K562 (cell line): ENCODE measurements around the gene ITPR3. TPM values are rescaled to one million over a fixed set of nuclear protein-coding genes. Genes with fewer than 3 reads are reported as not detected.

ENCODE experiments used
- BDP1 ChIP-seq: IDR thresholded peaks from 3 replicates; pipeline ENCODE4 v1.6.1; 2011; ENCODE audit not compliant: insufficient read length, insufficient read depth
- BRD4 ChIP-seq: fragments of 200-600 bp; sonication (generic); IDR thresholded peaks from 2 replicates; pipeline ENCODE4 v1.6.1; 2017; ENCODE audit warnings: inconsistent platforms
- CBFB ChIP-seq: sonication (generic); formaldehyde crosslinking; IDR thresholded peaks from 2 replicates; pipeline ENCODE4 v1.4.0; 2020; ENCODE audit warnings: mild to moderate bottlenecking, missing genetic modification reagents
- COPS2 ChIP-seq: fragments of 450-650 bp; conservative IDR thresholded peaks from 2 replicates; pipeline ENCODE4 v1.6.1; 2016; ENCODE audit warnings: mild to moderate bottlenecking, moderate library complexity
- EP400 ChIP-seq: fragments of 450-650 bp; IDR thresholded peaks from 2 replicates; pipeline ENCODE4 v1.6.1; 2017; ENCODE audit warnings: antibody characterized with exemption, mild to moderate bottlenecking, moderate library complexity
- ILK ChIP-seq: fragments of 450-650 bp; IDR thresholded peaks from 2 replicates; pipeline ENCODE4 v1.6.1; 2016; ENCODE audit warnings: missing genetic modification characterization, low read depth, mild to moderate bottlenecking, missing compliant biosample characterization, moderate library complexity, borderline replicate concordance
- MECOM ChIP-seq: fragments of 250-450 bp; sonication (Bioruptor Pico); IDR thresholded peaks from 2 replicates; pipeline ENCODE4 v1.8.0; 2022; ENCODE audit warnings: inconsistent platforms
- NFYB ChIP-seq: IDR thresholded peaks from 2 replicates; pipeline ENCODE4 v1.6.1; 2011; ENCODE audit warnings: mild to moderate bottlenecking, moderate library complexity; ENCODE audit not compliant: insufficient read length; ENCODE audit errors: extremely low read depth
- RBM17 ChIP-seq: fragments of 200-400 bp; formaldehyde crosslinking; IDR thresholded peaks from 2 replicates; pipeline ENCODE4 v1.6.1; 2017; ENCODE audit warnings: low read depth, mild to moderate bottlenecking, low read length, borderline replicate concordance
- RBM34 ChIP-seq: fragments of 200-400 bp; formaldehyde crosslinking; IDR thresholded peaks from 2 replicates; pipeline ENCODE4 v1.6.1; 2018; ENCODE audit warnings: low read length, borderline replicate concordance; ENCODE audit not compliant: insufficient read depth
- YBX1 ChIP-seq: fragments of 450-650 bp; IDR thresholded peaks from 2 replicates; pipeline ENCODE4 v1.7.1; 2016; ENCODE audit warnings: mild to moderate bottlenecking
- ZNF347 ChIP-seq: fragments of 450-650 bp; formaldehyde crosslinking; IDR thresholded peaks from 2 replicates; pipeline ENCODE4 v1.4.0; 2020; ENCODE audit warnings: low read depth, mild to moderate bottlenecking, moderate library complexity
- polyA plus RNA-seq, 8 experiments: library from polyadenylated mRNA; depleted of rRNA in 4 of 8; stranded (reverse) in 5 of 8; unstranded in 3 of 8; fragments of >200 nt; fragmentation: Nextera tagmentation in 2 of 8; fragmentation: Illumina TruSeq in 1 of 8; extraction: Ambion mirVana in 2 of 8; extraction: Trizol in 1 of 8; gene quantifications; 2 replicates each; pipeline versions ENCODE4 v1.2.1 to v1.2.3, GENCODE V29; 2011 to 2014; ENCODE audit warnings: inconsistent platforms in 1 of 8, missing spikeins in 1 of 8
- total RNA-seq, 7 experiments: library from RNA; depleted of rRNA in 6 of 7; stranded (reverse); fragments of >200 nt in 6 of 7; fragmentation: Illumina TruSeq in 2 of 7; extraction: Trizol in 2 of 7; gene quantifications; 2 replicates each; pipeline versions ENCODE4 v1.2.1 to v1.2.3, GENCODE V29; 2011 to 2021; ENCODE audit warnings: low replicate concordance in 1 of 7
- TF ChIP-seq, protein P1 (sequence below): fragments of 450-650 bp; formaldehyde crosslinking; IDR thresholded peaks from 2 replicates; pipeline ENCODE4 v1.4.0; 2020; ENCODE audit warnings: mild to moderate bottlenecking, moderate library complexity
- TF ChIP-seq, protein P2 (sequence below): sonication (generic); formaldehyde crosslinking; IDR thresholded peaks from 2 replicates; pipeline ENCODE4 v1.8.0; 2022; ENCODE audit warnings: mild to moderate bottlenecking, missing genetic modification reagents
- TF ChIP-seq, protein P3 (sequence below): fragments of 250-450 bp; sonication (Bioruptor Pico); IDR thresholded peaks from 2 replicates; pipeline ENCODE4 v1.8.0; 2021; ENCODE audit warnings: moderate library complexity, mild to moderate bottlenecking, inconsistent platforms
- TF ChIP-seq, protein P4 (sequence below): fragments of 250-450 bp; sonication (Bioruptor Pico); IDR thresholded peaks from 2 replicates; pipeline ENCODE4 v1.5.0; 2020; ENCODE audit warnings: mild to moderate bottlenecking

ITPR3 gene
- total and polyA plus RNA-seq, 9 of the 15 experiments (the other 6 are each of a cell fraction or from before 2014, with no cell fraction given) = 0.39 to 35.7 (median 13.2) TPM

DNA sequence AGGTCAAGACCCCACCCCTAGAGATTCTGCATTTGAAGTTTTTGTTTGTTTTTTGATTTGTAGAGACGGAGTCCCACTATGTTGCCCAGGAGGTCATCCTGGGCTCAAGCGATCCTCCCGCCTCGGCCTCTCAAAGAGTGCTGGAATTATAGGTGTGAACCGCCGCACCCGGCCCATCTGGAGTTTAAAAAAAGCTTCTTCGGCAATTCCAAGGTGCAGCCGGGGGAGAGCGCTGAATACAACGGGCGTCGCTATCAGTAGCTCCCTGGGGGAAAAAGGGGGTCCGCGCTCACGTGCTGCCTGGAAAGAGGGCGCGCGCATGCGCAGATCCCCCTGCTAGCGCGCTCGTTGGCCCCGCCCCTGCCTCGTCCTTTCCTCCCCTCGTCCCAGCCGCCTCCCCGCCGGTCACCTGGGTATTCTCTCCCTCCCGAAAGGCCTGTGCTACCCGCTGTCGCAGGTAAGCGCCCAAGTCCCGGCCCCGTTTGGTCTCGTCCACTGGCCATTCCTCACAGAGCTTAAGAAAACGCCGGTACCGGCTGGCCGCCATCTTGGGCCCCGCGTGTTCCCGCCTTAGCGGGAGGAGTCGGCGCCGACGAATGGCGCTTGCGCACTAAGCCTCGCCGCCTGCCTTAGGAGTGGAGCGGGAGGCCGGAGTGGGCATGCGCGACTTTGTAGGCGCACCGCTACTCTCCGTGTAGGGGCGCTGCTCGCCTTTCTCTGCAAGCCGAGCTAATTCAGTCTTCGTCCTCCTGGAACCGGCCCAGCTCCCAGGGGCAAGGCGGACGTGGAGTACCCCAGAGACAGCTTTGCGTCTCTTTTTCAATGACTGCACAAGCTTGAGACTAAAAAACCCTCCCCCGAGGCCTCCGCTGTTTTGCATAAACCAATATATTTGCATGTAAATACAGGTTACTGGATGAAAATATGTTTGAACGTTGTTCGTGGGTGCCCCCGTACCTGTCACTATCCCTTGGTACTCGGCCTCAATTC, 90.3 kb downstream of the ITPR3 start, which contains the start of gene UQCC2 (continued):
- TF ChIP-seq, protein P1, sequence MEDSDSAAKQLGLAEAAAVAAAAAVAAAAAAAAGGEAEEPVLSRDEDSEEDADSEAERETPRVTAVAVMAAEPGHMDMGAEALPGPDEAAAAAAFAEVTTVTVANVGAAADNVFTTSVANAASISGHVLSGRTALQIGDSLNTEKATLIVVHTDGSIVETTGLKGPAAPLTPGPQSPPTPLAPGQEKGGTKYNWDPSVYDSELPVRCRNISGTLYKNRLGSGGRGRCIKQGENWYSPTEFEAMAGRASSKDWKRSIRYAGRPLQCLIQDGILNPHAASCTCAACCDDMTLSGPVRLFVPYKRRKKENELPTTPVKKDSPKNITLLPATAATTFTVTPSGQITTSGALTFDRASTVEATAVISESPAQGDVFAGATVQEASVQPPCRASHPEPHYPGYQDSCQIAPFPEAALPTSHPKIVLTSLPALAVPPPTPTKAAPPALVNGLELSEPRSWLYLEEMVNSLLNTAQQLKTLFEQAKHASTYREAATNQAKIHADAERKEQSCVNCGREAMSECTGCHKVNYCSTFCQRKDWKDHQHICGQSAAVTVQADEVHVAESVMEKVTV (CRISPR knock-in tag) = peak; percentile 78
- TF ChIP-seq CBFB (CRISPR knock-in tag) (no peak), ILK (tag) (no peak), COPS2 (no peak), YBX1 (no peak), MECOM (CRISPR knock-in tag) (no peak), RBM17 (no peak), BDP1 (no peak), RBM34 (no peak), NFYB (no peak), ZNF347 (CRISPR knock-in tag) (no peak), BRD4 (peak; percentile 71; the same call in 1 of the 2 replicates), EP400 (peak; percentile 99)
- TF ChIP-seq, protein P2, sequence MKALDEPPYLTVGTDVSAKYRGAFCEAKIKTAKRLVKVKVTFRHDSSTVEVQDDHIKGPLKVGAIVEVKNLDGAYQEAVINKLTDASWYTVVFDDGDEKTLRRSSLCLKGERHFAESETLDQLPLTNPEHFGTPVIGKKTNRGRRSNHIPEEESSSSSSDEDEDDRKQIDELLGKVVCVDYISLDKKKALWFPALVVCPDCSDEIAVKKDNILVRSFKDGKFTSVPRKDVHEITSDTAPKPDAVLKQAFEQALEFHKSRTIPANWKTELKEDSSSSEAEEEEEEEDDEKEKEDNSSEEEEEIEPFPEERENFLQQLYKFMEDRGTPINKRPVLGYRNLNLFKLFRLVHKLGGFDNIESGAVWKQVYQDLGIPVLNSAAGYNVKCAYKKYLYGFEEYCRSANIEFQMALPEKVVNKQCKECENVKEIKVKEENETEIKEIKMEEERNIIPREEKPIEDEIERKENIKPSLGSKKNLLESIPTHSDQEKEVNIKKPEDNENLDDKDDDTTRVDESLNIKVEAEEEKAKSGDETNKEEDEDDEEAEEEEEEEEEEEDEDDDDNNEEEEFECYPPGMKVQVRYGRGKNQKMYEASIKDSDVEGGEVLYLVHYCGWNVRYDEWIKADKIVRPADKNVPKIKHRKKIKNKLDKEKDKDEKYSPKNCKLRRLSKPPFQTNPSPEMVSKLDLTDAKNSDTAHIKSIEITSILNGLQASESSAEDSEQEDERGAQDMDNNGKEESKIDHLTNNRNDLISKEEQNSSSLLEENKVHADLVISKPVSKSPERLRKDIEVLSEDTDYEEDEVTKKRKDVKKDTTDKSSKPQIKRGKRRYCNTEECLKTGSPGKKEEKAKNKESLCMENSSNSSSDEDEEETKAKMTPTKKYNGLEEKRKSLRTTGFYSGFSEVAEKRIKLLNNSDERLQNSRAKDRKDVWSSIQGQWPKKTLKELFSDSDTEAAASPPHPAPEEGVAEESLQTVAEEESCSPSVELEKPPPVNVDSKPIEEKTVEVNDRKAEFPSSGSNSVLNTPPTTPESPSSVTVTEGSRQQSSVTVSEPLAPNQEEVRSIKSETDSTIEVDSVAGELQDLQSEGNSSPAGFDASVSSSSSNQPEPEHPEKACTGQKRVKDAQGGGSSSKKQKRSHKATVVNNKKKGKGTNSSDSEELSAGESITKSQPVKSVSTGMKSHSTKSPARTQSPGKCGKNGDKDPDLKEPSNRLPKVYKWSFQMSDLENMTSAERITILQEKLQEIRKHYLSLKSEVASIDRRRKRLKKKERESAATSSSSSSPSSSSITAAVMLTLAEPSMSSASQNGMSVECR (CRISPR knock-in tag) = peak; percentile 84
- TF ChIP-seq, protein P3, sequence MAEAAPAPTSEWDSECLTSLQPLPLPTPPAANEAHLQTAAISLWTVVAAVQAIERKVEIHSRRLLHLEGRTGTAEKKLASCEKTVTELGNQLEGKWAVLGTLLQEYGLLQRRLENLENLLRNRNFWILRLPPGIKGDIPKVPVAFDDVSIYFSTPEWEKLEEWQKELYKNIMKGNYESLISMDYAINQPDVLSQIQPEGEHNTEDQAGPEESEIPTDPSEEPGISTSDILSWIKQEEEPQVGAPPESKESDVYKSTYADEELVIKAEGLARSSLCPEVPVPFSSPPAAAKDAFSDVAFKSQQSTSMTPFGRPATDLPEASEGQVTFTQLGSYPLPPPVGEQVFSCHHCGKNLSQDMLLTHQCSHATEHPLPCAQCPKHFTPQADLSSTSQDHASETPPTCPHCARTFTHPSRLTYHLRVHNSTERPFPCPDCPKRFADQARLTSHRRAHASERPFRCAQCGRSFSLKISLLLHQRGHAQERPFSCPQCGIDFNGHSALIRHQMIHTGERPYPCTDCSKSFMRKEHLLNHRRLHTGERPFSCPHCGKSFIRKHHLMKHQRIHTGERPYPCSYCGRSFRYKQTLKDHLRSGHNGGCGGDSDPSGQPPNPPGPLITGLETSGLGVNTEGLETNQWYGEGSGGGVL (CRISPR knock-in tag) = no peak
- TF ChIP-seq, protein P4, sequence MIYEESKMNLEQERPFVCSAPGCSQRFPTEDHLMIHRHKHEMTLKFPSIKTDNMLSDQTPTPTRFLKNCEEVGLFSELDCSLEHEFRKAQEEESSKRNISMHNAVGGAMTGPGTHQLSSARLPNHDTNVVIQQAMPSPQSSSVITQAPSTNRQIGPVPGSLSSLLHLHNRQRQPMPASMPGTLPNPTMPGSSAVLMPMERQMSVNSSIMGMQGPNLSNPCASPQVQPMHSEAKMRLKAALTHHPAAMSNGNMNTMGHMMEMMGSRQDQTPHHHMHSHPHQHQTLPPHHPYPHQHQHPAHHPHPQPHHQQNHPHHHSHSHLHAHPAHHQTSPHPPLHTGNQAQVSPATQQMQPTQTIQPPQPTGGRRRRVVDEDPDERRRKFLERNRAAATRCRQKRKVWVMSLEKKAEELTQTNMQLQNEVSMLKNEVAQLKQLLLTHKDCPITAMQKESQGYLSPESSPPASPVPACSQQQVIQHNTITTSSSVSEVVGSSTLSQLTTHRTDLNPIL = no peak
